Fibroblast of lung (primary cell): ENCODE measurements around the gene ATG9A. TPM values are rescaled to one million over a fixed set of nuclear protein-coding genes. Genes with fewer than 3 reads are reported as not detected.
A peak's percentile ranks its signal among the peaks of the same experiment; 100 is the strongest.

ENCODE experiments used
- DNase-seq, 2 donors: peaks; one replicate each; pipeline versions ENCODE4 v3.0.0 to v3.0.0-alpha.2; 2010; ENCODE audit warnings: low read depth in 2 of 2
- H2AFZ ChIP-seq: 2 replicates; pipeline ENCODE4 v1.5.1; 2012; ENCODE audit warnings: low read length, control low read depth, inconsistent platforms
- H3K27ac ChIP-seq: 2 replicates; pipeline ENCODE4 v1.5.1; 2011; ENCODE audit warnings: low read length, control low read depth; ENCODE audit not compliant: insufficient read depth
- H3K27me3 ChIP-seq: 2 replicates; pipeline ENCODE4 v1.5.1; 2011; ENCODE audit warnings: mild to moderate bottlenecking, low read length; ENCODE audit not compliant: control insufficient read depth, insufficient read depth
- H3K36me3 ChIP-seq: 2 replicates; pipeline ENCODE4 v1.5.1; 2011; ENCODE audit warnings: low read length; ENCODE audit not compliant: control insufficient read depth, insufficient read depth
- H3K4me1 ChIP-seq: 2 replicates; pipeline ENCODE4 v1.5.1; 2011; ENCODE audit warnings: low read length; ENCODE audit not compliant: control insufficient read depth, insufficient read depth; ENCODE audit errors: extremely low read depth
- H3K4me2 ChIP-seq: 2 replicates; pipeline ENCODE4 v1.5.1; 2011; ENCODE audit warnings: low read length, control low read depth; ENCODE audit not compliant: insufficient read depth; ENCODE audit errors: extremely low read depth
- H3K4me3 ChIP-seq, 4 experiments: fragments of 200-600 bp in 1 of 4; sonication (generic) in 1 of 4; replicated peaks in 1 of 4; 2 replicates each; pipeline ENCODE4 v1.5.1; 2011 to 2016; ENCODE audit warnings: low read length in 4 of 4, low read depth in 3 of 4, mild to moderate bottlenecking in 3 of 4, control low read depth in 2 of 4, inconsistent platforms in 1 of 4, mixed read lengths in 1 of 4; ENCODE audit not compliant: insufficient read depth in 1 of 4; ENCODE audit errors: control extremely low read depth in 1 of 4
- H3K79me2 ChIP-seq: 2 replicates; pipeline ENCODE4 v1.5.1; 2012; ENCODE audit warnings: mild to moderate bottlenecking, low read length, inconsistent platforms; ENCODE audit not compliant: control insufficient read depth, insufficient read depth
- H3K9ac ChIP-seq: 2 replicates; pipeline ENCODE4 v1.5.1; 2011; ENCODE audit warnings: mild to moderate bottlenecking, low read length, control low read depth; ENCODE audit not compliant: insufficient read depth
- H3K9me3 ChIP-seq: 2 replicates; pipeline ENCODE4 v1.5.1; 2012; ENCODE audit warnings: low read depth, low read length; ENCODE audit not compliant: control insufficient read depth, insufficient read depth
- H4K20me1 ChIP-seq: 2 replicates; pipeline ENCODE4 v1.5.1; 2011; ENCODE audit warnings: low read length; ENCODE audit not compliant: control insufficient read depth, insufficient read depth; ENCODE audit errors: extremely low read depth
- CTCF ChIP-seq, 2 donors: IDR thresholded peaks in 1 of 2; conservative IDR thresholded peaks in 1 of 2; 1 replicate in 1 of 2; 2 replicates in 1 of 2; pipeline ENCODE4 v1.5.1; 2011 to 2012; ENCODE audit warnings: low read length in 2 of 2, control low read depth in 1 of 2, inconsistent platforms in 1 of 2, low read depth in 1 of 2, mild to moderate bottlenecking in 1 of 2
- EZH2 ChIP-seq: IDR thresholded peaks from 2 replicates; pipeline ENCODE4 v1.5.1; 2012; ENCODE audit warnings: low read length, control low read depth, mild to moderate bottlenecking; ENCODE audit errors: missing control alignments
- polyA plus RNA-seq, 2 donors: library from polyadenylated mRNA; depleted of rRNA in 1 of 2; stranded (reverse) in 1 of 2; unstranded in 1 of 2; fragments of >200 nt; gene quantifications; 2 replicates each; pipeline ENCODE4 v1.2.1, GENCODE V29; 2011 to 2012; ENCODE audit warnings: missing spikeins in 1 of 2
- total RNA-seq: library from RNA; depleted of rRNA; stranded (reverse); fragments of >200 nt; gene quantifications from 2 replicates; pipeline ENCODE4 v1.2.1, GENCODE V29; 2014

ATG9A gene
- total and polyA plus RNA-seq, 2 donors (not counting 1 experiment from before 2014, with no cell fraction given) = 47.2 to 68.2 TPM

- Histone ChIP-seq H3K9ac (peak overlapping the region; percentile 52), H3K4me2 (peak overlapping the region; percentile 75), H3K4me3 (no peak overlapping the region), H4K20me1 (no peaks in the 10 kb centered on the region), H3K36me3 (peaks cover 18% of the 10 kb centered on the region), H3K27me3 (no peaks in the 10 kb centered on the region), H2AFZ (peak overlapping the region; percentile 88), H3K27ac (peak overlapping the region; percentile 91), H3K9me3 (no peaks in the 10 kb centered on the region), H3K79me2 (peaks cover 8% of the 10 kb centered on the region), H3K4me1 (peaks cover 29% of the 10 kb centered on the region)
- peak; percentile 73 to 76 for DNase-seq
- TF ChIP-seq CTCF (conservative IDR thresholded peaks at IDR 0.05 in 1 of 2, IDR thresholded peaks at IDR 0.05 in 1 of 2; ENCODE audit: low read depth in 1 of 2, low read length in 2 of 2) (peak; percentile 95 to 96), EZH2 (no peak)
Measured at GRCh38 chr2:219277703-219278654, 48.5 kb upstream of the ATG9A start.

GRCh38 chr2:219274361-219274921 is 45.0 kb upstream of the ATG9A start:
- H3K27ac ChIP-seq = peak overlapping the region; percentile 53
- H2AFZ ChIP-seq = peak overlapping the region; percentile 44
- DNase-seq = peak; percentile 42 to 89
- no peak for TF ChIP-seq CTCF (conservative IDR thresholded peaks at IDR 0.05 in 1 of 2, IDR thresholded peaks at IDR 0.05 in 1 of 2; ENCODE audit: low read depth in 1 of 2, low read length in 2 of 2)
- peak overlapping the region; percentile 75 for H3K4me2 ChIP-seq
- peak overlapping the region in 1 of 4 experiments; percentile 2 for H3K4me3 ChIP-seq
- peaks cover 7% of the 10 kb centered on the region for H3K27me3 ChIP-seq
- peaks cover 23% of the 10 kb centered on the region for H3K4me1 ChIP-seq
- H3K9ac ChIP-seq = no peak overlapping the region
- no peaks in the 10 kb centered on the region for H4K20me1 ChIP-seq
- H3K79me2 ChIP-seq = no peaks in the 10 kb centered on the region
- no peaks in the 10 kb centered on the region for H3K36me3 ChIP-seq
- no peaks in the 10 kb centered on the region for H3K9me3 ChIP-seq

- peak overlapping the region; percentile 75 for H3K4me2 ChIP-seq
- no peak overlapping the region for H3K4me3 ChIP-seq
- H4K20me1 ChIP-seq = no peaks in the 10 kb centered on the region
- H3K9ac ChIP-seq = no peak overlapping the region
- H3K27me3 ChIP-seq = peaks cover 8% of the 10 kb centered on the region
- TF ChIP-seq CTCF (conservative IDR thresholded peaks at IDR 0.05 in 1 of 2, IDR thresholded peaks at IDR 0.05 in 1 of 2; ENCODE audit: low read depth in 1 of 2, low read length in 2 of 2) = no peak
- H3K79me2 ChIP-seq = no peaks in the 10 kb centered on the region
- H3K36me3 ChIP-seq = no peaks in the 10 kb centered on the region
- no peaks in the 10 kb centered on the region for H3K9me3 ChIP-seq
- DNase-seq = peak in 1 of 2 donors; percentile 72
- H3K4me1 ChIP-seq = peaks cover 23% of the 10 kb centered on the region
- peak overlapping the region; percentile 53 for H3K27ac ChIP-seq
- H2AFZ ChIP-seq = no peak overlapping the region
Measured at GRCh38 chr2:219273937-219274336, 44.5 kb upstream of the ATG9A start.
